Testis (tissue), 3 donors: ENCODE results near the gene ADGRB3. TPM values are rescaled to one million over a fixed set of nuclear protein-coding genes. Genes with fewer than 3 reads are reported as not detected.
"Not testable (repeated sequence)": the region's sequence is repeated elsewhere in the genome, so short reads cannot be mapped to it uniquely, and the experiment has no call there.

Experiments used
- DNase-seq: peaks from one replicate; pipeline ENCODE4 v3.0.0-alpha.2; 2019
- H3K27ac ChIP-seq, 2 donors: fragments of 200-600 bp; sonication (generic); one replicate each; pipeline ENCODE4 v1.5.1; 2019
- H3K27me3 ChIP-seq: fragments of 200-600 bp; sonication (generic); one replicate; pipeline ENCODE4 v1.5.1; 2019
- H3K36me3 ChIP-seq: fragments of 200-600 bp; sonication (generic); one replicate; pipeline ENCODE4 v1.5.1; 2017; ENCODE audit warnings: low read depth; ENCODE audit errors: missing control alignments
- H3K4me1 ChIP-seq: fragments of 200-600 bp; sonication (generic); one replicate; pipeline ENCODE4 v1.5.1; 2019
- H3K4me3 ChIP-seq, 2 donors: fragments of 200-600 bp; sonication (generic); one replicate each; pipeline ENCODE4 v1.5.1; 2017 to 2019
- H3K9me3 ChIP-seq: fragments of 200-600 bp; sonication (generic); one replicate; pipeline ENCODE4 v1.5.1; 2017
- POLR2A ChIP-seq: fragments of 450-650 bp; IDR thresholded peaks from one replicate; pipeline ENCODE4 v1.6.1; 2017; ENCODE audit warnings: antibody characterized with exemption, mild to moderate bottlenecking, moderate library complexity
- WGBS, 2 donors: methylation state at CpG; one replicate each; pipeline ENCODE4 v1.1.5; 2018; 5-methylcytosine and 5-hydroxymethylcytosine counted together
- intact Hi-C: fragments of 100-400 bp; cut with DNase I; formaldehyde crosslinking; loops from one replicate; pipeline ENCODE4 v1.15.1; 2023; ENCODE audit warnings: low total_unique reads
- polyA plus RNA-seq: library from polyadenylated mRNA; stranded (reverse); fragments of 350-450 nt; fragmentation: Illumina TruSeq; extraction: RNeasy Lipid Tissue Mini Kit (QIAGEN cat#74804); gene quantifications from one replicate; pipeline ENCODE4 v1.2.3, GENCODE V29; 2014; ENCODE audit warnings: low read depth, low replicate concordance; ENCODE audit not compliant: insufficient read depth
- total RNA-seq, 2 donors: library from RNA; depleted of rRNA; stranded (reverse); fragments of >200 nt; gene quantifications; one replicate each; pipeline ENCODE4 v1.2.3, GENCODE V29; 2016
- TF ChIP-seq, protein P1 (sequence below), 3 experiments: fragments of 450-650 bp in 2 of 3; fragments of 200-600 bp in 1 of 3; sonication (generic) in 1 of 3; IDR thresholded peaks; one replicate each; pipeline ENCODE4 v1.5.1; 2016 to 2019; ENCODE audit warnings: antibody characterized with exemption in 3 of 3, mild to moderate bottlenecking in 2 of 3, moderate library complexity in 1 of 3

ADGRB3 gene
- total and polyA plus RNA-seq, 3 donors from 2014 or later, result 3.2 to 5.7 (median 4.3) TPM

DNA sequence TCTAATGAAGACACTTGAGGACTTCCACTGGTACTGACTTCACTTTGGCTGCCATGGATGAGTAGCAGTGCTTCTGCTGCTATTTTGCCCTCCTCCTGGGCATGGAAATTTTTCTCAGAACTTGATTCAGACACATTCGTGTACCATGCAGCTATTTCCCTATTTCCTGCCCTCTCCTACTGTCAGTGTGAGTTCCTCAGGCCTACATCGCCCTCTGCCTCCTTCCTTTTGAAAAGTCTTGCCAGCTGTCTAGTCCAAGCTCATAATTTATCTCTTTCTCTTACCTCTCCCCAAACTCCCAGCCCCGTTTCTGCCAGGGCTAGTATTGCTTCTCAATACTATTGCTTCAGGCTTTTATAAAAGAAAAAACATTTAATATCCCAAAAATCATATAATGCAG is 470.2 kb downstream of the ADGRB3 start:
- 77 to 84% methylated on average over 3 of the region's 3 CpGs for WGBS, 2 donors
- Histone ChIP-seq H3K36me3 (no peaks in the 10 kb centered on the region), H3K4me3 (no peak overlapping the region), H3K9me3 (no peaks in the 10 kb centered on the region), H3K4me1 (no peaks in the 10 kb centered on the region), H3K27ac (no peak overlapping the region), H3K27me3 (no peaks in the 10 kb centered on the region)
- no peak for TF ChIP-seq POLR2A
- TF ChIP-seq, protein P1, sequence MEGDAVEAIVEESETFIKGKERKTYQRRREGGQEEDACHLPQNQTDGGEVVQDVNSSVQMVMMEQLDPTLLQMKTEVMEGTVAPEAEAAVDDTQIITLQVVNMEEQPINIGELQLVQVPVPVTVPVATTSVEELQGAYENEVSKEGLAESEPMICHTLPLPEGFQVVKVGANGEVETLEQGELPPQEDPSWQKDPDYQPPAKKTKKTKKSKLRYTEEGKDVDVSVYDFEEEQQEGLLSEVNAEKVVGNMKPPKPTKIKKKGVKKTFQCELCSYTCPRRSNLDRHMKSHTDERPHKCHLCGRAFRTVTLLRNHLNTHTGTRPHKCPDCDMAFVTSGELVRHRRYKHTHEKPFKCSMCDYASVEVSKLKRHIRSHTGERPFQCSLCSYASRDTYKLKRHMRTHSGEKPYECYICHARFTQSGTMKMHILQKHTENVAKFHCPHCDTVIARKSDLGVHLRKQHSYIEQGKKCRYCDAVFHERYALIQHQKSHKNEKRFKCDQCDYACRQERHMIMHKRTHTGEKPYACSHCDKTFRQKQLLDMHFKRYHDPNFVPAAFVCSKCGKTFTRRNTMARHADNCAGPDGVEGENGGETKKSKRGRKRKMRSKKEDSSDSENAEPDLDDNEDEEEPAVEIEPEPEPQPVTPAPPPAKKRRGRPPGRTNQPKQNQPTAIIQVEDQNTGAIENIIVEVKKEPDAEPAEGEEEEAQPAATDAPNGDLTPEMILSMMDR (IDR thresholded peaks at IDR 0.05), result no peak
- DNase-seq, result no peak
- intact Hi-C loops, result no loop called here

DNA sequence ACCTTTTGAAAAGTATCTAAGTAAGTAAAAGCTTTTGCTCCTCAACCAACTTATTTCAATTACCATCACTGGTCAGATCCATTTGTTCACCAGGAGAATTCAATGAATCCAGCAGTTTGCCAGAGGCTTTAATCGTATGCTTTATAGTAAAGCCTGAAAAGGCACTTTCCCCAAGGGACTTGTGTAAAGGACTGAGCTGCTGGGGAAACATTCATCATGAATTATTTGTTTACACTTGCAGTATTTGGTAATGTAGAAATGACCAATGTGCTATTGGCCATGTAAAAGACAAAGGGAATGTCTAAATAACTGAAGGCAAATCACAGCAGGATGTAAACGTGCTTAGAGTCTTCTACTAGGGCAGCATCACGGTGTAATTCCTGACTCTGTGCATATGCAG is 471.4 kb downstream of the ADGRB3 start:
- WGBS, 2 donors, result 82 to 86% methylated on average over 3 of the region's 3 CpGs
- intact Hi-C loops, result no loop called here

DNA sequence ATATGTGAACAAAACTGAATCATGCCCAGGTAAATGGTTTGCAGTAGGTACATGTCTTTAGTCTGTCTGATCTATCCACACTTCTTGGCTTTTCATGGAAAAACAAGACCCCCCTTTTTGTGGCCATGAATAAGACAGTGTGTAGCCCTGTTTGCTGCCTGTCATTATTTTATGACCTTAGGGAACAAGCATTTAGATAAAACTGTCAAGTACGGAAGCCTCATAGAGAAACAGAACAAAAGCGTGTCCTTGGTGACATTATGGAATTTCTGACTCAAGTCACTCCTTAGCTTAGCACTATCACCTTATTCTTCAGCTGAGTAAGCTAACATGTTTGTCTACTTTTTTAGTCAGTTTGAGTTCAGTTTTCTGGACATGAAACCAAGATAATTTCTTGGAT is 476.2 kb downstream of the ADGRB3 start:
- Histone ChIP-seq H3K27ac (no peak overlapping the region), H3K4me3 (no peak overlapping the region), H3K27me3 (no peaks in the 10 kb centered on the region), H3K4me1 (no peaks in the 10 kb centered on the region), H3K9me3 (no peaks in the 10 kb centered on the region), H3K36me3 (no peaks in the 10 kb centered on the region)
- TF ChIP-seq, protein P1 (IDR thresholded peaks at IDR 0.05), result no peak
- no peak for TF ChIP-seq POLR2A
- 61 to 78% methylated on average over 2 of the region's 2 CpGs for WGBS, 2 donors
- intact Hi-C loops, result no loop called here
- DNase-seq, result no peak

More for the DNA sequence above, 471.4 kb downstream of the ADGRB3 start:
- Histone ChIP-seq H3K4me1 (no peaks in the 10 kb centered on the region), H3K9me3 (no peaks in the 10 kb centered on the region), H3K27ac (no peak overlapping the region), H3K4me3 (no peak overlapping the region), H3K36me3 (no peaks in the 10 kb centered on the region), H3K27me3 (no peaks in the 10 kb centered on the region)
- DNase-seq, result no peak
- no peak for TF ChIP-seq POLR2A
- TF ChIP-seq, protein P1 (IDR thresholded peaks at IDR 0.05), result no peak

DNA sequence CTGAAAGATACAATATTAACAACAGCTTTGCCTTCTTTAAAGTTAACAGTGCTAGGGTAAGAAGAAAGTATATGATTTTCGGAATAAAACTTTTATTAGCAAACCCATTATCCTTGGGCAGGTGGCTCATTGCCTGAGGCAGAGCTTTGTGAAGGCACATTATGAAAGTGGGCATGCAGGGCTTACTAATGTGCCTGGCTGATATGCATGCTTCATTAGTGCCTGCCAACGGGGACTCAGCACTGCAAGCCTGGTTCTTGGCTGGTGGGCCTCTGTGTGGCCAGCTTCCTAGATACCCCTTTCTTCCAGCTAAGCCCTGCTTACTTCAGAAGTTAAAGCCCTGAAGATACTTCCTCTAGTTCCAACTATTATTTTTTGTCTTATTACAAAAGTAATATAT is 481.6 kb downstream of the ADGRB3 start:
- Histone ChIP-seq H3K27ac (no peak overlapping the region), H3K4me1 (no peaks in the 10 kb centered on the region), H3K36me3 (no peaks in the 10 kb centered on the region), H3K27me3 (no peaks in the 10 kb centered on the region), H3K4me3 (no peak overlapping the region), H3K9me3 (no peaks in the 10 kb centered on the region)
- 83 to 91% methylated on average over 2 of the region's 2 CpGs for WGBS, 2 donors
- DNase-seq, result no peak
- TF ChIP-seq, protein P1 (IDR thresholded peaks at IDR 0.05), result no peak
- TF ChIP-seq POLR2A, result no peak
- intact Hi-C loops, result no loop called here

DNA sequence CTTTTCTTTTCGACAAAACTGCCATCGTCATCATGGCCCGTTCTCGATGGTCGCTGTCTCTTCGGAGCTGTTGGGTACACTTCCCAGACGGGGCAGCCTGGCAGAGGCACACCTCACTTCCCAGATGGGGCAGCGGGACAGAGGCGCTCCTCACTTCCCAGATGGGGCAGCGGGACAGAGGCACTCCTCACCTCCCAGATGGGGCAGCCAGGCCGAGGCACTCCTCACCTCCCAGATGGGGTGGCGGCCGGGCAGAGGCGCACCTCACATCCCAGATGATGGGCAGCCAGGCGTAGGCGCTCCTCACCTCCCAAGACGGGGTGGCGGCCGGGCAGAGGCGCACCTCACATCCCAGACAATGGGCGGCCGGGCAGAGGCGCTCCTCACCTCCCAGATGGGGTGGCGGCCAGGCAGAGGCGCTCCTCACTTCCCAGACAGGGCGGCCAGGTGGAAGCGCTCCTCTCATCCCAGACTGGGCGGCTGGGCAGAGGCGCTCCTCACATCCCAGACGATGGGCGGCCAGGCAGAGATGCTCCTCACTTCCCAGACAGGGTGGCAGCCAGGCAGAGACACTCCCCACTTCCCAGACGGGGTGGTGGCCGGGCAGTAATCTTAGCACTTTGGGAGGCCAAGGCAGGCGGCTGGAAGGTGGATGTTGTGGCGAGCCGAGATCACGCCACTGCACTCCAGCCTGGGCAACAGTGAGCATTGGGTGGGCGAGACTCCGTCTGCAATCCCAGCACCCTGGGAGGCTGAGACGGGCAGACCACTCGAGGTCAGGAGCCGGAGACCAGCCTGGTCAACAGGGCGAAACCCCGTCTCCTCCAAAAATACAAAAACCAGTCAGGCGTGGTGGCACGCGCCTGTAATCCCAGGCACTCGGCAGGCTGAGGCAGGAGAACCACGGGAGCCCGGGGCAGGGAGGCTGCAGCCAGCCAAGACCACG is 486.7 kb downstream of the ADGRB3 start:
- H3K4me3 ChIP-seq, DNase-seq, H3K27me3 ChIP-seq, intact Hi-C loops, H3K9me3 ChIP-seq, H3K27ac ChIP-seq, H3K4me1 ChIP-seq, H3K36me3 ChIP-seq: not testable (repeated sequence)
- 87 to 90% methylated on average over 40 to 48 of the region's 51 CpGs for WGBS, 2 donors
